ENCODE measurements around the gene ADARB2.
"Not testable (repeated sequence)": the region's sequence is repeated elsewhere in the genome, so short reads cannot be mapped to it uniquely, and the experiment has no call there.

The ADARB2 gene

DNA sequence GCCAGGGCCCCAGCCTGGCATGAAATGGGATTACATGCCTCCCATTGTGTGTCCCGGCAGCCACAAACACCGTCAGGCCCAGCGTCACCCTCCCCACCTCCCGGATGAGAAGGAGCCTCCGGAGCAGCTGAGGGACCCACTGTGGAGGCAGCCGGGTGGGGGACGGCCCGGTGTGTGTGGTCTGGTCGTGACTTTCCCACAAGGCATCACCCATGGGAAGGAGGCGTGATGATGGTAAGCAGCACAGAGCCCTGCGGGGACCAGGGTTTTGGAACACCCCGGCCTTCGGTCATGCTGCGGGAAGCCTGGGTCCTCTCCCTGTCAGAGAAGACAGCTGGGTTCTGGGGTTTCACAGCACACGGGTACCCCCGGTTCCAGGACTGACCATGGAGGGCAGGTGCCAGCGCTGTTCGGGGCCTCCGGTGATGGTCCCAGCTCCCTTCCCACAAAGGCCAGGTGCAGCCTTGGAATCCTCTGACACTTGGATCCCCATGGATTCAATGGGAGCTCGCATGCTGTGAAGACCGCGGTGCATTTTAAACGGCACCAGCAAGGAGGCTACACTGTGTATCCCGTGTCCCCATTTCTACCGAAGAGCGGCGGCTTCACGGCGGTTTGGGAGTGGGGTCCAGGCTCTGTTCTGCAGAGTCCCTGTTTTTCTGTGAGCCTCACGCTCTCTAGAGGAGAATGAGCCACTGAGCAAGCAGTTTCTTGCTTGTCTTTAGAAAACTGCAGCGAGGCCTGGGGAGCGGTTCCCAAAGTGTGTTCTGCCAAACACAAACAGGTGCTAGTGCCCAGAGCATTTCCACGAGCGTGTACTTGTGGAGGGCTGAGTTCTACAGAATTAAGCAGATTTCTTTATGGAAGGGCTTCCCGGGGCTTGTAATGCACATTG is 336.0 kb downstream of the ADARB2 start:
- no peak for DNase-seq

DNA sequence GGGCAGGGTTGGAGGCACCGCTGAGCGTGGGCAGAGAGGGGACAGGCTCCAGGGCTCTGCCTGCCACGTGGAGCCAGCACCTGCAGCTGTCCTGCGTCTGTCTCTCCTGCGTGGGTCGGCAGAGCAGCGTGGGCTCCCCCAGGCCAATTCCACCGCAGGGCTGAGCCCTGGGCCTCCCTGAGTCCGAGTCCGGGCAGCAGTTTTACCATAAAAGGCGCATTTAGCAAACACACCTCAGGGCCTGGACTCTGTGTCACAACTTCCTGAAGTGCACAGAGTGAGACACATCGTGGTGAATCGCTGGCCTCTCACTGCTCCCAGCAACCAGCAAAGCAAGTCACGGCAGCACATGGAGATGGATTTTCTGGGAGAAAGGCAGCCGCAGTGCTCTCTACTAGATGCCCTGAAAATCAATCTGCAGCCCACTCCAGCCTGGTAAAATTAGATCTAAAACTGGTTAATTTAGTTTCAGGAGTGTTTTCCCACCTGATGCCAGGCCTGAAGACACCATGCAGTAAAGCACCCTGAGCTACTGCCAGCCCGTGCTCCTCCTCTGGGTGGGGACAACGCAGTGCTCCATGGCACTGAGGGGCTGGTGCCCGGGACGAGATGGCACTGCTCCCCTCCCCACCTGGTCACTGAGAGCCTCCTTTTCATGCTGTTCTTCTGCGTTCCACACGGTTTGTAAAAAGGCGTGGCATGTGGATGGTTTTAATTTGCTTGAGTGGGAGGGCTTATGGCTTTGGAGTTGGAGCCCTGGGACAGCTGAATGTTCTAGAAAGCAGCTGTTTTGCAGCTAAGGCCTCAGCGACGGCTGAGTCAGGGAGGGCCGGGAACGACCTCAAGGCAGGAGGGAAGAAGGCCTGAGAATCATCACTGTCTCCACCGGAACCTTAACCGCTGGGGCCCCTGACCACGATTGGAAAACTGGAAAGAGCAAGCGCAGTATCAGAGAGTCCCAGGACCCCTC is 336.9 kb downstream of the ADARB2 start:
- no peak for DNase-seq

DNA sequence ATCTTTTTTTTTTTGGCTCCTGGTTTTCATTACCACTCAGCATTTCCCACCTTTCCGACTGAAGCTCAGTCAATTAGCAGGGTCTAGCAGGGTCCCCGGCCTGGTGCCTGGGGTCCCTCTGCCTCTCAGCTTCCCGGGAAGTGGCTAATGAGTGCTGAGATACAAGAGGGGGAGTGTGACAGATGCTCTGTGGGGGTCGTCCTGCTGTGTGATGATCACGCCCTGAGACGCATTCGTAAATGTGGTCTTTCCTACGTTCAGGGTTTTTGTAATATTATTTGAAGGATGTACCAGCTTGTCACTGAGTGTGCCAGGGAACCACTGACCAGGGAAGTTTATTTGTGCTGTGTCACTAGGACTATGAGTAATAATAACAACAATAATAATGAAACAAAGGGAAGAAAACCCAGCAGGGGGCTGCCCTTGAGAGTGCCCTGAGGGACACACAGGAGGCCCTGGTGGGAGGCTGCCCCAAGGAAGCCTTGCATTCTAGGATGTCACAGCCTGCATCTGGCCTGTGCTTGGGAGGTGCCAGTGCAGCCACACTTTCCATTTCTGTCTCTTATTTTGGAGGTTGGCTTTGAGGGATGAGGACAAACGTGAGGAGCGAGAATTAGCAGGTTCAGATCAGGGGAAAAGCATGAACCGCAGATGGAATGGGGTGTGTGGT is 337.8 kb downstream of the ADARB2 start:
- DNase-seq = no peak

- no peak for DNase-seq
Observed at GRCh38 chr10:1398626-1399410, 338.5 kb downstream of the ADARB2 start.

- not testable (repeated sequence) for DNase-seq
Observed at GRCh38 chr10:1398116-1398515, 339.2 kb downstream of the ADARB2 start.

- no peak for DNase-seq
Observed at GRCh38 chr10:1396297-1396635, 341.1 kb downstream of the ADARB2 start.

DNA sequence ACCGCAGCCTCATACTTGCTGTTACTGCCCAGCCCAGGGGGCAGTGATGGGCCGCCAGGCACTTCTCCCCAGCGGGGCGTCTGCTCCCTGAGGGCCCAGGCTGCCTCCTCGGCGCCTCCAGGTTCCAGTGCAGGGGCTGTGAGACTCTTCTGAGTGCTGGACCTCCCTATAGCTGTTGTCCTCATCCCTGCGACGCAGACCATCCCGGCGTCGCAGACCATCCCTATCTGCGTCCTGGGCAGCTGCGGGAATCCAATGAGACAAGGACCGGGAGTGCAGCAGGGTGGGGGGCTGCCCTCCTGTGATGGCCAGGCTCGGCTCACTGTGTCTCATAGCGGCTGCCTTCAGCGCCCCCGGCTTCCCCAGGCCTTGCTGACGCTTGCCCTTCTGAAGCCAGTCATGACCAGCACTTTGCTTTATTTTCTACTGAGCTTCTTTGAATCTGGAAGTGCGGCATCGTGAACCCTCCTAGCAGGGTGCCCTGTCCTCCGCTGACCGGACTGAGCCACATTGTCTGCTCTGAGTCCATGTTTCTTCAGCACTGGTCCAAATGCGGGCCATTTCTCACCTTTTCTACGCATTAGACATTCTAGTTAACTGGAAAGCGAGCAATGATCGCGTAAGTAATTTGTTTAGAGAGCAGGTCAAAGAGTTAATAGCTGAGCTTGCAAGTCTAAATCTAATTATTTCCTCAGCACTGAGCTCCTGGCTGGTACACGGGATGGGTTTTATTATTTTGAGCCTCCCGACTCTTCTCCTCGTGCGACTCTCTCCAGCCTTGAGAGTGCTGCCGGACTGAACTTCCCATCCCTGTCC is 341.6 kb downstream of the ADARB2 start:
- no peak for DNase-seq

- no peak for DNase-seq
Observed at GRCh38 chr10:1395025-1395480, 342.3 kb downstream of the ADARB2 start.

DNA sequence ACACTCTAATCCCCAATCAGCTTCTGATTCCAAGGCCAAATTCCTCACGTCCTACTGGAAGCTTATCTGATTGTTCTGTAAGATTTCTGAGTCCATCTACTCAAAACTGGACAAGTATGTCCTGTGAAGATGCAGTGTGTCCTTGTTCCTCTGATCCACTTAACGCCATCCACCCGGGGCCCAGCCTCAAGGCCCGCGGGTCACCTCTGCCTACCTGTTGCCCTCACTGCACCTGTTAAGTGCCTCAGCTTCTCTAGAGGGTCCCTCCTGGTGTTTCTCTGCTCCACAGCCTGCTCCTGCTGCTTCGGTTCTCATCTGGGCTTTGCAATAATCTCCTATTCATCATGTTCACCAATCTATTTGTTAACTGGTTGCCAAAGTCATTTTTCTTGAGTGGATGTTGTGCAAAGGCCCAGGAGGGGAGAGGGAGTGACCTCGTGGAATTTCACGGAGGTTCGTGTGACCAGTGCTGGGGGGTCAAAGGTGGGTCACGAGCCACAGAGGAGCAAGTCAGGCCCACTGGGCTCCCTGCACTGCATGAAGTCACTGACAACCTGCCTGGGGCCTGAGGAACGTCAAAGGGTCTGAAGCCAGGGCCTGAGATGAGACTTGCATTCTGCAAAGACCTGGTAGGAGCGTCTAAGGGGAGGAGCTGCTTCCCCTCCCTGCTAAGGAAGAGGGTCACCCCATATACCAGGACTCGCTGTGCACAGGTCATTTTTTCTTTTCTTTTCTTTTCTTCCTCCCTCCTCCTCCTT is 343.0 kb downstream of the ADARB2 start:
- DNase-seq = no peak

- no peak for DNase-seq
Observed at GRCh38 chr10:1393481-1393880, 343.8 kb downstream of the ADARB2 start.

- DNase-seq = no peak
Observed at GRCh38 chr10:1392127-1392526, 345.2 kb downstream of the ADARB2 start.

- no peak for DNase-seq
Observed at GRCh38 chr10:1390200-1390599, 347.1 kb downstream of the ADARB2 start.

- no peak for DNase-seq
Observed at GRCh38 chr10:1384026-1384425, 353.3 kb downstream of the ADARB2 start.

- no peak for DNase-seq
Observed at GRCh38 chr10:1382711-1383110, 354.6 kb downstream of the ADARB2 start.

GRCh38 chr10:1381339-1381738 is 356.0 kb downstream of the ADARB2 start:
- DNase-seq = no peak

- no peak for DNase-seq
Observed at GRCh38 chr10:1380088-1380671, 357.1 kb downstream of the ADARB2 start.

- no peak for DNase-seq
Observed at GRCh38 chr10:1379601-1380000, 357.7 kb downstream of the ADARB2 start.

GRCh38 chr10:1378473-1378872 is 358.9 kb downstream of the ADARB2 start:
- DNase-seq = no peak

- no peak for DNase-seq
Observed at GRCh38 chr10:1377740-1378397, 359.5 kb downstream of the ADARB2 start.

GRCh38 chr10:1377231-1377630 is 360.1 kb downstream of the ADARB2 start:
- no peak for DNase-seq

Data from GDM1 (cell line).